ENCODE data around the gene PHLDB1. TPM values are rescaled to one million over a fixed set of nuclear protein-coding genes. Genes with fewer than 3 reads are reported as not detected.

PHLDB1 gene
- total and polyA plus RNA-seq, 2 of the 8 experiments (the other 6 are each of a cell fraction or from before 2014, with no cell fraction given), result 53.9 to 74.8 TPM

DNA sequence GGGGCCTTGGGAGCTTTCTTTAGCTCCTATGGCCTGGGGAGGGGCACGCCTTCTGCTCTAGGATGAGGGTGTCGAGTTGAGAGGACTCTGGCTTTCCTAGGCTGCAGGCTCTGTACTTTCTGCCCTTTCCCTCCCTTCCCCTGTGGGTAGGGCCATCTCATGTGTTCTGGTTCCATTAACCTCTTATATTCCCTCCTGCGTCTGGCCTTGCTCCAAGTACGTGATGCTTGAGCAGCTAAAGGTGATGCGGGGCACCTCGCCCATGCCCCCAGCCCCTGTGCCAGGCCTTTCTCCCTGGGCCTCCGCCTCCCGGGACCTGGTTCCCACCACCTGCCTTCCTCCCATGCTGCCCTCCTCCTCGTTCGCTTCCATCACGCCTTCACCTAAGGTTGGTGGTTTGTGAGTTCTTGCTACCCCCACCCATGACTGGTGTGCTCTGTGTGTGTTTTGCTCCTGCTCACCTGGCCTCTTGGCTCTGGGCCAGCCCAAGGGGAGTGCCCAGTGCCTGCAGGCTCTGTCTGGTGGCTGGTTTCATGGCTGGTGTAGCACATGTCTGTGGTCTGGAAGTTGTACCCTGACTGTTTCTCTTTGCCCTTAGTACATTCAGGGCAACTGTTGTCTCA is 34.1 kb downstream of the PHLDB1 start:
- H4K91ac ChIP-seq (replicated peaks; ENCODE audit: insufficient read length, low read length), result no peak overlapping the region
- CTCF ChIA-PET (ENCODE audit: partially characterized antibody), result interaction anchor here (0.8 to 19.1 kb wide), 4 partner anchors 14 to 38 kb away, joined by 3 to 435 read pairs (median 12); partner anchors contain the start of gene PHLDB1
- no peak overlapping the region for H2AK5ac ChIP-seq (ENCODE audit: low read depth, low read length)
- no peak overlapping the region for H3K27ac ChIP-seq (ENCODE audit: low read depth, low read length)
- H2BK15ac ChIP-seq (ENCODE audit: low read length), result no peak overlapping the region
- H3K79me1 ChIP-seq (ENCODE audit: low read depth, low read length), result peaks cover 4% of the 10 kb centered on the region; the same call in 1 of the 2 replicates
- H2BK12ac ChIP-seq (ENCODE audit: low read depth, low read length), result no peak overlapping the region
- no peak overlapping the region for H3K14ac ChIP-seq (ENCODE audit: insufficient read length)
- WGBS, 2 experiments (ENCODE audit: extremely low coverage in 1 of 2, insufficient coverage in 1 of 2, insufficient read length in 1 of 2, insufficient replicate concordance in 2 of 2, low coverage in 1 of 2, low lambda C conversion rate in 2 of 2, missing lambda C conversion rate in 1 of 2), result 90% methylated on average over 8 of the region's 11 CpGs; no CpG with 5 or more reads in 1 of the 2 experiments
- no peak overlapping the region for H4K8ac ChIP-seq (ENCODE audit: extremely low read depth, insufficient read depth, low read length)
- H3K56ac ChIP-seq (replicated peaks; ENCODE audit: insufficient read length, low read depth, low read length), result no peak overlapping the region
- H3K4me1 ChIP-seq (replicated peaks in 1 of 4; ENCODE audit: control insufficient read depth in 3 of 4, insufficient read depth in 4 of 4, low read length in 3 of 4), result no peaks in the 10 kb centered on the region
- H3K79me2 ChIP-seq (ENCODE audit: control insufficient read depth in 1 of 2, insufficient read depth in 2 of 2, low read length in 2 of 2), result no peaks in the 10 kb centered on the region
- H3K4me2 ChIP-seq (ENCODE audit: insufficient read depth in 1 of 2, low read depth in 2 of 2, low read length in 2 of 2), result no peak overlapping the region
- no peak overlapping the region for H3K23ac ChIP-seq (ENCODE audit: insufficient read length)
- H3K18ac ChIP-seq (ENCODE audit: extremely low read depth, low read length), result no peak overlapping the region
- H2BK120ac ChIP-seq (replicated peaks; ENCODE audit: low read depth, low read length), result no peak overlapping the region
- no peak overlapping the region for H4K5ac ChIP-seq (ENCODE audit: insufficient read length, low read depth, low read length)
- H3K36me3 ChIP-seq (ENCODE audit: control insufficient read depth in 2 of 4, insufficient read depth in 4 of 4, low read length in 3 of 4), result peaks cover 13 to 70% (median 46%) of the 10 kb centered on the region in 4 experiments
- H4K20me1 ChIP-seq (replicated peaks in 1 of 2; ENCODE audit: control insufficient read depth in 1 of 2, insufficient read depth in 2 of 2, low read length in 2 of 2), result peaks cover 2 to 7% of the 10 kb centered on the region in 2 experiments
- POLR2A ChIA-PET (ENCODE audit: partially characterized antibody), result interaction anchor here (0.8 to 25.8 kb wide), 3 partner anchors 9 to 26 kb away, joined by 3 to 574 read pairs (median 271); partner anchors contain the start of gene PHLDB1
- DNase-seq (ENCODE audit: low read depth in 1 of 2, low spot score in 2 of 2) (no peak), FAIRE-seq (no peak)
- no peaks in the 10 kb centered on the region for H3K27me3 ChIP-seq (replicated peaks in 1 of 4; ENCODE audit: control insufficient read depth in 3 of 4, extremely low read depth in 1 of 4, insufficient read depth in 3 of 4, low read length in 3 of 4)
- H2BK5ac ChIP-seq (ENCODE audit: low read depth, low read length), result no peak overlapping the region
- no peaks in the 10 kb centered on the region for H3K9me3 ChIP-seq (ENCODE audit: insufficient read depth in 2 of 2, low read depth in 1 of 2, low read length in 1 of 2)
- no peak overlapping the region for H2BK20ac ChIP-seq (ENCODE audit: low read length)
- H3K4me3 ChIP-seq (ENCODE audit: extremely low read depth in 1 of 4, insufficient read depth in 2 of 4, low read depth in 3 of 4, low read length in 4 of 4), result no peak overlapping the region
- no peak overlapping the region for H3K9ac ChIP-seq (replicated peaks in 1 of 4; ENCODE audit: extremely low read depth in 1 of 4, low read depth in 3 of 4, low read length in 3 of 4)
- no peaks in the 10 kb centered on the region; the same call in 1 of the 2 replicates for H3K23me2 ChIP-seq (ENCODE audit: low read depth, low read length)
- no peak overlapping the region for H3K4ac ChIP-seq (replicated peaks; ENCODE audit: insufficient read length, low read depth, low read length)
- H2AFZ ChIP-seq (ENCODE audit: low read length), result no peak overlapping the region
- no peak for TF ChIP-seq EGR1 (IDR thresholded peaks at IDR 0.05; ENCODE audit: borderline replicate concordance, low read depth, low read length)
- TF ChIP-seq, protein P1, sequence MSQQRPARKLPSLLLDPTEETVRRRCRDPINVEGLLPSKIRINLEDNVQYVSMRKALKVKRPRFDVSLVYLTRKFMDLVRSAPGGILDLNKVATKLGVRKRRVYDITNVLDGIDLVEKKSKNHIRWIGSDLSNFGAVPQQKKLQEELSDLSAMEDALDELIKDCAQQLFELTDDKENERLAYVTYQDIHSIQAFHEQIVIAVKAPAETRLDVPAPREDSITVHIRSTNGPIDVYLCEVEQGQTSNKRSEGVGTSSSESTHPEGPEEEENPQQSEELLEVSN (IDR thresholded peaks at IDR 0.05), result no peak
- TF ChIP-seq BACH1 (IDR thresholded peaks at IDR 0.05; ENCODE audit: low read length), result no peak
- no peak for TF ChIP-seq SAP30 (IDR thresholded peaks at IDR 0.05; ENCODE audit: insufficient read depth, insufficient replicate concordance, low read length)
- TF ChIP-seq TEAD4 (IDR thresholded peaks at IDR 0.05; ENCODE audit: low read depth, low read length), result no peak
- no peak for TF ChIP-seq NANOG (IDR thresholded peaks at IDR 0.05; ENCODE audit: insufficient read depth, low read depth, low read length, poor library complexity, severe bottlenecking)
- TF ChIP-seq, protein P2, sequence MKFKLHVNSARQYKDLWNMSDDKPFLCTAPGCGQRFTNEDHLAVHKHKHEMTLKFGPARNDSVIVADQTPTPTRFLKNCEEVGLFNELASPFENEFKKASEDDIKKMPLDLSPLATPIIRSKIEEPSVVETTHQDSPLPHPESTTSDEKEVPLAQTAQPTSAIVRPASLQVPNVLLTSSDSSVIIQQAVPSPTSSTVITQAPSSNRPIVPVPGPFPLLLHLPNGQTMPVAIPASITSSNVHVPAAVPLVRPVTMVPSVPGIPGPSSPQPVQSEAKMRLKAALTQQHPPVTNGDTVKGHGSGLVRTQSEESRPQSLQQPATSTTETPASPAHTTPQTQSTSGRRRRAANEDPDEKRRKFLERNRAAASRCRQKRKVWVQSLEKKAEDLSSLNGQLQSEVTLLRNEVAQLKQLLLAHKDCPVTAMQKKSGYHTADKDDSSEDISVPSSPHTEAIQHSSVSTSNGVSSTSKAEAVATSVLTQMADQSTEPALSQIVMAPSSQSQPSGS (IDR thresholded peaks at IDR 0.05; ENCODE audit: low read length), result no peak
- TF ChIP-seq HDAC6 (IDR thresholded peaks at IDR 0.05; ENCODE audit: low read depth, low read length), result no peak
- no peak for TF ChIP-seq KDM5A (IDR thresholded peaks at IDR 0.05; ENCODE audit: low read length)
- TF ChIP-seq SP4 (IDR thresholded peaks at IDR 0.05; ENCODE audit: low read length), result no peak
- TF ChIP-seq GTF2F1 (IDR thresholded peaks at IDR 0.05; ENCODE audit: borderline replicate concordance, low read depth, low read length), result no peak

Data from H1 (cell line).